ENCODE data around the gene SERINC5.
A peak's percentile ranks its signal among the peaks of the same experiment; 100 is the strongest.

The SERINC5 gene

GRCh38 chr5:80211327-80211726 lies 44.5 kb downstream of the SERINC5 start:
- no peak for TF ChIP-seq CTCF (IDR thresholded peaks at IDR 0.05; ENCODE audit: poor library complexity, severe bottlenecking)
- H3K4me3 ChIP-seq (ENCODE audit: severe bottlenecking) = no peak overlapping the region
- H3K4me1 ChIP-seq (ENCODE audit: insufficient read depth, poor library complexity, severe bottlenecking) = no peaks in the 10 kb centered on the region
- H3K9me3 ChIP-seq (ENCODE audit: severe bottlenecking) = no peaks in the 10 kb centered on the region
- no peaks in the 10 kb centered on the region for H3K36me3 ChIP-seq (ENCODE audit: low read depth)
- no peak overlapping the region for H3K27ac ChIP-seq (ENCODE audit: poor library complexity, severe bottlenecking)
- no peaks in the 10 kb centered on the region for H3K27me3 ChIP-seq (ENCODE audit: insufficient read depth, poor library complexity, severe bottlenecking)
- no peak for ATAC-seq (ENCODE audit: low read depth)
- no peak for DNase-seq (ENCODE audit: low spot score)

DNA sequence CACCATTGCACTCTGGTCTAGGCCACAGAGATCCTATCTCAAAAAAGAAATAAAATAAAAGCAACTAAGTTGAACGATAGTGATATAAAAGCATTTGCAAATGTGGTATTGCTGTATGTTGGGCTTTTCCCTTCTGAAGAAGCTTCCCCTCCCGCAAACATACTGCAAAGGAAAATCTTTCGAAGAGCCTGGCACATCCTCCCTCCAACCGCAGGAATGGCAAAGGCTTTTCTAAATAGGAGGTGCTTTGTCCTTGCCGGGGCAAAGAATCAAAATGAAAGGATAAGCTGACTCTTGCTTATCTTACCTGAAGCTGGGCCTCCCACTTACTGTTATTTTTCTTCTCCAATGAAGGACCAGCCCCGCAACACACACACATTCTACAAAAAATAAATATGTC lies 45.8 kb downstream of the SERINC5 start:
- DNase-seq (ENCODE audit: low spot score) (no peak), ATAC-seq (ENCODE audit: low read depth) (no peak)
- no peaks in the 10 kb centered on the region for H3K9me3 ChIP-seq (ENCODE audit: severe bottlenecking)
- H3K27ac ChIP-seq (ENCODE audit: poor library complexity, severe bottlenecking) = no peak overlapping the region
- H3K36me3 ChIP-seq (ENCODE audit: low read depth) = no peaks in the 10 kb centered on the region
- no peaks in the 10 kb centered on the region for H3K27me3 ChIP-seq (ENCODE audit: insufficient read depth, poor library complexity, severe bottlenecking)
- TF ChIP-seq CTCF (IDR thresholded peaks at IDR 0.05; ENCODE audit: poor library complexity, severe bottlenecking) = no peak
- H3K4me1 ChIP-seq (ENCODE audit: insufficient read depth, poor library complexity, severe bottlenecking) = no peaks in the 10 kb centered on the region
- no peak overlapping the region for H3K4me3 ChIP-seq (ENCODE audit: severe bottlenecking)

- TF ChIP-seq CTCF (IDR thresholded peaks at IDR 0.05; ENCODE audit: poor library complexity, severe bottlenecking) = no peak
- no peaks in the 10 kb centered on the region for H3K9me3 ChIP-seq (ENCODE audit: severe bottlenecking)
- no peaks in the 10 kb centered on the region for H3K27me3 ChIP-seq (ENCODE audit: insufficient read depth, poor library complexity, severe bottlenecking)
- H3K4me3 ChIP-seq (ENCODE audit: severe bottlenecking) = no peak overlapping the region
- no peaks in the 10 kb centered on the region for H3K4me1 ChIP-seq (ENCODE audit: insufficient read depth, poor library complexity, severe bottlenecking)
- DNase-seq (ENCODE audit: low spot score) (no peak), ATAC-seq (ENCODE audit: low read depth) (no peak)
- no peak overlapping the region for H3K27ac ChIP-seq (ENCODE audit: poor library complexity, severe bottlenecking)
- no peaks in the 10 kb centered on the region for H3K36me3 ChIP-seq (ENCODE audit: low read depth)
Observed at GRCh38 chr5:80208381-80208780, 47.5 kb downstream of the SERINC5 start.

DNA sequence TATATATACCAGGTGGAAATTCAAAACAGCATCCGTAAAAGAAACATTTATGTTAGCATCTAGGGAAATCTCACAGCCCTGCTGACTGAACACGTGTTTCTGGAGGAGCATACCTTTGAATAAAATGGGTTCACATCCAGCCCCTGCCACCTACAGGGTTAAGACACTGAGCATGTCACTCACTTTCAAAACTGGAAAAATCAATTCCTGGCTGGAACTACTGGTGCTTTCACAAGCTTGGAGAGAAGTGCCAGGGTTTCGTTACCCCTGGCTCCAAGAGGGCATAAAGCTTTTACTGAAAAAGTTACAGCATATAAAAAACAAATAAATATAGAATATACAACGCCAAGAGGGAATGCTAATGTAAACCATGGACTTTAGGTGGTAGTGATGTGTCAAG lies 48.0 kb downstream of the SERINC5 start:
- no peaks in the 10 kb centered on the region for H3K9me3 ChIP-seq (ENCODE audit: severe bottlenecking)
- H3K4me3 ChIP-seq (ENCODE audit: severe bottlenecking) = no peak overlapping the region
- no peak overlapping the region for H3K27ac ChIP-seq (ENCODE audit: poor library complexity, severe bottlenecking)
- no peak for DNase-seq (ENCODE audit: low spot score)
- no peaks in the 10 kb centered on the region for H3K4me1 ChIP-seq (ENCODE audit: insufficient read depth, poor library complexity, severe bottlenecking)
- no peaks in the 10 kb centered on the region for H3K36me3 ChIP-seq (ENCODE audit: low read depth)
- no peak for TF ChIP-seq CTCF (IDR thresholded peaks at IDR 0.05; ENCODE audit: poor library complexity, severe bottlenecking)
- ATAC-seq (ENCODE audit: low read depth) = no peak
- H3K27me3 ChIP-seq (ENCODE audit: insufficient read depth, poor library complexity, severe bottlenecking) = no peaks in the 10 kb centered on the region

- Histone ChIP-seq H3K27me3 (ENCODE audit: insufficient read depth, poor library complexity, severe bottlenecking) (no peaks in the 10 kb centered on the region), H3K27ac (ENCODE audit: poor library complexity, severe bottlenecking) (no peak overlapping the region), H3K4me3 (ENCODE audit: severe bottlenecking) (no peak overlapping the region), H3K4me1 (ENCODE audit: insufficient read depth, poor library complexity, severe bottlenecking) (no peaks in the 10 kb centered on the region), H3K36me3 (ENCODE audit: low read depth) (no peaks in the 10 kb centered on the region), H3K9me3 (ENCODE audit: severe bottlenecking) (no peaks in the 10 kb centered on the region)
- no peak for TF ChIP-seq CTCF (IDR thresholded peaks at IDR 0.05; ENCODE audit: poor library complexity, severe bottlenecking)
- DNase-seq (ENCODE audit: low spot score) = no peak
- ATAC-seq (ENCODE audit: low read depth) = peak; percentile 38; the same call in 1 of the 3 replicates
Observed at GRCh38 chr5:80206282-80206681, 49.6 kb downstream of the SERINC5 start.
